Chondrocyte (in vitro differentiated cells): ENCODE results near the gene NDNF. TPM values are rescaled to one million over a fixed set of nuclear protein-coding genes. Genes with fewer than 3 reads are reported as not detected.

ENCODE experiments used
- DNase-seq: peaks from one replicate; pipeline ENCODE4 v3.0.0; 2021; ENCODE audit warnings: mixed read lengths, low spot score
- H3K27ac Mint-ChIP-seq: one replicate; pipeline ENCODE4 v1.8.0; 2021; ENCODE audit warnings: mild to moderate bottlenecking, moderate library complexity, mixed read lengths; ENCODE audit not compliant: unreplicated experiment
- H3K27me3 Mint-ChIP-seq: 2 replicates; pipeline ENCODE4 v1.8.0; 2021; ENCODE audit warnings: low read depth, mixed read lengths
- H3K36me3 Mint-ChIP-seq: 2 replicates; pipeline ENCODE4 v1.8.0; 2021; ENCODE audit warnings: low read depth, mixed read lengths
- H3K4me1 Mint-ChIP-seq: 2 replicates; pipeline ENCODE4 v1.8.0; 2021; ENCODE audit warnings: low read depth, mild to moderate bottlenecking, mixed read lengths
- H3K4me3 Mint-ChIP-seq: one replicate; pipeline ENCODE4 v1.8.0; 2021; ENCODE audit warnings: mild to moderate bottlenecking, moderate library complexity, mixed read lengths; ENCODE audit not compliant: unreplicated experiment
- H3K9me3 Mint-ChIP-seq: 2 replicates; pipeline ENCODE4 v1.8.0; 2021; ENCODE audit warnings: low read depth, mixed read lengths
- long read RNA-seq: library from polyadenylated mRNA; stranded (forward); transcript quantifications from one replicate; pipeline ENCODE4 v2.0.0, GENCODE V29; 2021
- total RNA-seq: library from RNA; stranded (reverse); gene quantifications from 3 replicates; pipeline ENCODE4 v1.2.1, GENCODE V29; 2021
- TF ChIP-seq, protein P1 (sequence below): fragments of 200-600 bp; sonication (generic); IDR thresholded peaks from 2 replicates; pipeline ENCODE4 v1.5.0; 2021; ENCODE audit warnings: antibody characterized with exemption, mild to moderate bottlenecking, moderate library complexity

Gene NDNF, protein sequence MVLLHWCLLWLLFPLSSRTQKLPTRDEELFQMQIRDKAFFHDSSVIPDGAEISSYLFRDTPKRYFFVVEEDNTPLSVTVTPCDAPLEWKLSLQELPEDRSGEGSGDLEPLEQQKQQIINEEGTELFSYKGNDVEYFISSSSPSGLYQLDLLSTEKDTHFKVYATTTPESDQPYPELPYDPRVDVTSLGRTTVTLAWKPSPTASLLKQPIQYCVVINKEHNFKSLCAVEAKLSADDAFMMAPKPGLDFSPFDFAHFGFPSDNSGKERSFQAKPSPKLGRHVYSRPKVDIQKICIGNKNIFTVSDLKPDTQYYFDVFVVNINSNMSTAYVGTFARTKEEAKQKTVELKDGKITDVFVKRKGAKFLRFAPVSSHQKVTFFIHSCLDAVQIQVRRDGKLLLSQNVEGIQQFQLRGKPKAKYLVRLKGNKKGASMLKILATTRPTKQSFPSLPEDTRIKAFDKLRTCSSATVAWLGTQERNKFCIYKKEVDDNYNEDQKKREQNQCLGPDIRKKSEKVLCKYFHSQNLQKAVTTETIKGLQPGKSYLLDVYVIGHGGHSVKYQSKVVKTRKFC
- 0.22 to 0.54 TPM (median 0.35 TPM) in 3 replicates for total RNA-seq
- long read RNA-seq: 0 reads

DNA sequence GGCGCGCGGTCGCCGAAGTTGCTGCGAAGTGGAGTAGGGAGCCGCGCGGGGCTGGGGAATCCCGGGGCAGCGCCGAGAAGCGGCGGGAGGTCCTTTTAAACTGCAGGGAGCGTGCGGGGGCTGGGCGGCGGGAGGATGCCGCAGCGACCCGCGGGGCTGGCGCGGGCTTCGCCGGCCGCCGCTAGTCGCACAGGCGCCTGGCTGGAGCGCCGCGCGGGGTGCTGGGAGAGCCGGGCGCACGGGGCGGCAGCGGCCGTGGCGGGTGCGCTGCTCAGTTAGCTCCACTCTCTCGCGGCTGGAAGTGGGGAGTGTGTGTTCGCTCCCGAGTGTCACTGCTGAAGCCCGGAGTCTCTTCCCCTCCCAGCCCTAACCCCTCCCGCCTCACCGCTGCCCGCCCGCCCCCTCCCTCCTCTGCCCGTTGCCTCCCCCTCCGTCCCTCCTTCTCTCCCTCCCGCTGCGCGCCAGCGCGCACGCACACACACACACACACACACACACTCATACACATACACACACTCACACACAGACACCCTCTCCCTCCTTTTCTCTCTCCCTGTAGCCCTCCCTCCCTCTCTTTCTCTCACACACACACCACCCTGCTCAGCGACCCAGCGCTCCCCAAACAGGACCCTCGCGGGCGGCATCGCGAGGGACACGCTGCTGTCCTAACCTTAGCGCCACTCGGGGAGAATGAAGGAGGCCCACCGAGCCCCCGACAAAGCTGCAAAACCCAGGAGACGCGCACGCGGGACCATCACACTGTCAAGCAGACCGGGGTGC, at the start of gene NDNF:
Gene NDNF, minus strand, starts transcription at position 312 of the 780 bp plus-strand sequence. CDS start 26,698 bp downstream, outside the sequence.
- H3K4me3 Mint-ChIP-seq: peak within 1 kb of the TSS; percentile 84
- H3K4me1 Mint-ChIP-seq: peaks cover 26% of the 10 kb centered on the region
- no peaks in the 10 kb centered on the region for H3K9me3 Mint-ChIP-seq
- no peak within 1 kb of the TSS for H3K27ac Mint-ChIP-seq
- TF ChIP-seq, protein P1, sequence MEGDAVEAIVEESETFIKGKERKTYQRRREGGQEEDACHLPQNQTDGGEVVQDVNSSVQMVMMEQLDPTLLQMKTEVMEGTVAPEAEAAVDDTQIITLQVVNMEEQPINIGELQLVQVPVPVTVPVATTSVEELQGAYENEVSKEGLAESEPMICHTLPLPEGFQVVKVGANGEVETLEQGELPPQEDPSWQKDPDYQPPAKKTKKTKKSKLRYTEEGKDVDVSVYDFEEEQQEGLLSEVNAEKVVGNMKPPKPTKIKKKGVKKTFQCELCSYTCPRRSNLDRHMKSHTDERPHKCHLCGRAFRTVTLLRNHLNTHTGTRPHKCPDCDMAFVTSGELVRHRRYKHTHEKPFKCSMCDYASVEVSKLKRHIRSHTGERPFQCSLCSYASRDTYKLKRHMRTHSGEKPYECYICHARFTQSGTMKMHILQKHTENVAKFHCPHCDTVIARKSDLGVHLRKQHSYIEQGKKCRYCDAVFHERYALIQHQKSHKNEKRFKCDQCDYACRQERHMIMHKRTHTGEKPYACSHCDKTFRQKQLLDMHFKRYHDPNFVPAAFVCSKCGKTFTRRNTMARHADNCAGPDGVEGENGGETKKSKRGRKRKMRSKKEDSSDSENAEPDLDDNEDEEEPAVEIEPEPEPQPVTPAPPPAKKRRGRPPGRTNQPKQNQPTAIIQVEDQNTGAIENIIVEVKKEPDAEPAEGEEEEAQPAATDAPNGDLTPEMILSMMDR: no peak
- H3K36me3 Mint-ChIP-seq: no peaks in the 10 kb centered on the region
- DNase-seq: no peak
- H3K27me3 Mint-ChIP-seq: peaks cover 46% of the 10 kb centered on the region

DNA sequence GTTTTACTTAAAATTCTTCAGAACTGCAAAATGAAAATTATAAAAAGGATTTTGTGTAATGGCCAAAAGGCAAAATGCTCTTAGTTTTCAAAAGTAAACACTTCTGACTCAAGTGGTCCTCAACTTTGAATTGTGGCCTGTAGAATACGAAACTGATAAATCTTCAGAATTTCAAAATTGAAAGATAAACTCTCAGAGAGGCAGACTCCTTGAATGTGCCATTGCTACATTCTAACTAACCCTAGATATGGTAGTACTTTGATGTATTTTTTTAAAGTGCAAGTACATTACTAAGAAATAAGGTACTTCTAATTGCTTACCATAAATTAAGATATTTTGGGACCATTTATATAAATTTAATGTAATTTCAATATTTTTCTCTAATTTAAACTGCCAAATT, 47.4 kb upstream of the NDNF start:
- Mint-ChIP-seq H3K9me3 (no peaks in the 10 kb centered on the region), H3K36me3 (no peaks in the 10 kb centered on the region), H3K4me1 (peaks cover 4% of the 10 kb centered on the region), H3K4me3 (no peak overlapping the region), H3K27me3 (peaks cover 4% of the 10 kb centered on the region), H3K27ac (no peak overlapping the region)
- TF ChIP-seq, protein P1: no peak
- DNase-seq: no peak

DNA sequence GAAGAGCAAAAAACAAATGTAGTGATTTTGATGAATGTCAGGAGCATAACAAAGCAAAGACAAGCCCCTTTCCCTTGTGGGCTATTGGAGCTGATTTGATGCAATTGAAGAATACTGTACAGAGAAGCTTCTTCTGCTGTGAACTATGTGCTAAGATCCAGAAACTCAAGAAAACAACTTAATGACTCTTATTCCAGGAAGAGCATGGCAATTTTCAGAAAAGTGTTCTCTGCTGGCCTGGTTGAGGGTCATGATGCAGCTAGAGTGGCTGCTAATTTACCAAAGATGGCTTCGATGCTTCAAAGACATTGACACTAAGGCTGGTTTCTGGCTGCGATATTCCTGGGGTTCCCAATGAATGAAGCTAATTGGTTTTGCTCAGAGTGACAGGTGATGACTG, 46.0 kb upstream of the NDNF start:
- Mint-ChIP-seq H3K27ac (no peak overlapping the region), H3K27me3 (peaks cover 10% of the 10 kb centered on the region), H3K4me3 (no peak overlapping the region), H3K4me1 (peaks cover 4% of the 10 kb centered on the region), H3K9me3 (no peaks in the 10 kb centered on the region), H3K36me3 (no peaks in the 10 kb centered on the region)
- TF ChIP-seq, protein P1: no peak
- no peak for DNase-seq

DNA sequence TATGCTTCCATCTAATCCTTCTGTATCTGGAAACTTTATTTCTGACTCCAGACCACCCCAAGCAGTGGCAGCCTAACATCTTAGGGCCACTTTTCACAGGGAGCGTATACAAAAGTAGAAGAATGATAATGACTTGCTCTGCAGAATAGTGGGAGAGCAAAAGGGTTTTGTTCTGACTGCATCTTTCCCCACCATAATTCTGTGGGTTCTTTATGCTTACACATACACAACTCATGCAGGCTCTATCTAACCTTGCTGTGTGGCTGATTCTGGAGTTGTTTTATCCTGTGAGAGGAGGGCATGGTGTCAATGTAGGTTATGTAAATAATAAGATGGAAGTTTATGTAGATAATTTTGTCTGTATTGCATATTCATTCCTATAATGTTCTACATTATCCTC, 42.4 kb upstream of the NDNF start:
- TF ChIP-seq, protein P1: no peak
- no peak overlapping the region for H3K4me3 Mint-ChIP-seq
- no peak overlapping the region for H3K27ac Mint-ChIP-seq
- peaks cover 2% of the 10 kb centered on the region for H3K36me3 Mint-ChIP-seq
- H3K4me1 Mint-ChIP-seq: no peaks in the 10 kb centered on the region
- no peak for DNase-seq
- peaks cover 12% of the 10 kb centered on the region for H3K27me3 Mint-ChIP-seq
- H3K9me3 Mint-ChIP-seq: peaks cover 11% of the 10 kb centered on the region

DNA sequence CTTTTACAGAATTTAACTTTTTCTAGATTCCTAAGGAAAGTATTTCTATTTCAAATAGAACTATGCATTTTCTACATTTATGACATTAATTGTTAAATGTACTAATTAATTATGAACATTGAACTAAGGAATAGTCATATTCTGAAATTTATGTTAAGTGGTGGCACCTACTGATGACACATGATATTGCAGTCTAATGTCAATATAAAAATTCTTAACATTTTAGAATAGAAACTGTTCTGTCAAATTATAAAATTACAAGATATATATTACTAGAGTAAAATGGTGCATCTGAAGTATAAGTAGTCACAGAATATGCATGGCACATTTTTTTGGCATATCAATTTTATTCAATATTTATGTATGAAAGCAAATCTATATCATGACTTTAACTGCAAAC, 40.2 kb upstream of the NDNF start:
- Mint-ChIP-seq H3K4me3 (no peak overlapping the region), H3K9me3 (peaks cover 18% of the 10 kb centered on the region), H3K36me3 (peaks cover 2% of the 10 kb centered on the region), H3K27ac (no peak overlapping the region), H3K4me1 (no peaks in the 10 kb centered on the region), H3K27me3 (peaks cover 11% of the 10 kb centered on the region)
- DNase-seq: no peak
- TF ChIP-seq, protein P1: peak; percentile 82
